KMS-11 (cell line): ENCODE measurements around the gene RNU6-9.

Experiments used
- H2AFZ ChIP-seq: fragments of 200-600 bp; sonication (generic); 2 replicates; pipeline ENCODE4 v1.6.1; 2016; ENCODE audit warnings: antibody characterized with exemption, mixed run types, low read depth
- H3K27ac ChIP-seq: fragments of 200-600 bp; sonication (generic); 2 replicates; pipeline ENCODE4 v1.6.1; 2016; ENCODE audit warnings: mild to moderate bottlenecking, mixed run types
- H3K27me3 ChIP-seq: fragments of 200-600 bp; sonication (generic); 2 replicates; pipeline ENCODE4 v1.6.1; 2017; ENCODE audit warnings: mild to moderate bottlenecking, low read depth, mixed run types, moderate library complexity; ENCODE audit not compliant: insufficient read depth
- H3K36me3 ChIP-seq: fragments of 200-600 bp; sonication (generic); 2 replicates; pipeline ENCODE4 v1.6.1; 2017; ENCODE audit warnings: mild to moderate bottlenecking, mixed run types; ENCODE audit not compliant: insufficient read depth
- H3K4me1 ChIP-seq: fragments of 200-600 bp; sonication (generic); 2 replicates; pipeline ENCODE4 v1.6.1; 2016; ENCODE audit warnings: mild to moderate bottlenecking, low read depth, mixed run types; ENCODE audit not compliant: poor library complexity, severe bottlenecking
- H3K4me2 ChIP-seq: fragments of 200-600 bp; sonication (generic); 2 replicates; pipeline ENCODE4 v1.7.0; 2016; ENCODE audit warnings: mild to moderate bottlenecking, mixed run types
- H3K4me3 ChIP-seq: fragments of 200-600 bp; sonication (generic); IDR thresholded peaks from 2 replicates; pipeline ENCODE4 v1.6.1; 2017; ENCODE audit warnings: low read depth, low read length, mixed read lengths; ENCODE audit not compliant: insufficient read depth
- H3K79me2 ChIP-seq: fragments of 200-600 bp; sonication (generic); 2 replicates; pipeline ENCODE4 v1.6.1; 2016; ENCODE audit warnings: low read depth, mixed run types; ENCODE audit not compliant: insufficient read depth
- H3K9ac ChIP-seq: fragments of 200-600 bp; sonication (generic); 2 replicates; pipeline ENCODE4 v1.6.1; 2016; ENCODE audit warnings: mild to moderate bottlenecking, mixed run types
- H4K20me1 ChIP-seq: fragments of 200-600 bp; sonication (generic); 2 replicates; pipeline ENCODE4 v1.6.1; 2016; ENCODE audit warnings: mild to moderate bottlenecking, mixed run types; ENCODE audit not compliant: insufficient read depth
- CTCF ChIP-seq: fragments of 200-600 bp; sonication (generic); conservative IDR thresholded peaks from 2 replicates; pipeline ENCODE4 v1.6.1; 2017; ENCODE audit warnings: low read depth, mild to moderate bottlenecking, antibody characterized with exemption, low read length, moderate library complexity, mixed read lengths

The RNU6-9 gene

GRCh38 chr19:881385-882071 lies 11.8 kb upstream of the RNU6-9 start:
- Histone ChIP-seq H2AFZ (no peak overlapping the region), H3K36me3 (no peaks in the 10 kb centered on the region), H3K27ac (no peak overlapping the region)

GRCh38 chr19:882871-883497 lies 10.3 kb upstream of the RNU6-9 start:
- Histone ChIP-seq H3K4me3 (no peak overlapping the region), H4K20me1 (no peaks in the 10 kb centered on the region), H3K27me3 (no peaks in the 10 kb centered on the region), H3K79me2 (no peaks in the 10 kb centered on the region), H3K4me1 (no peaks in the 10 kb centered on the region), H3K4me2 (no peak overlapping the region), H3K36me3 (no peaks in the 10 kb centered on the region), H3K9ac (no peak overlapping the region), H2AFZ (no peak overlapping the region), H3K27ac (no peak overlapping the region)
- no peak for TF ChIP-seq CTCF

More at GRCh38 chr19:881385-882071, 11.8 kb upstream of the RNU6-9 start:
- no peak overlapping the region for H3K9ac ChIP-seq
- H3K4me2 ChIP-seq: no peak overlapping the region
- H3K27me3 ChIP-seq: no peaks in the 10 kb centered on the region
- no peaks in the 10 kb centered on the region for H4K20me1 ChIP-seq
- H3K4me3 ChIP-seq: no peak overlapping the region
- H3K79me2 ChIP-seq: no peaks in the 10 kb centered on the region
- no peaks in the 10 kb centered on the region for H3K4me1 ChIP-seq
- no peak for TF ChIP-seq CTCF

GRCh38 chr19:883661-884211 lies 9.5 kb upstream of the RNU6-9 start:
- H3K36me3 ChIP-seq: no peaks in the 10 kb centered on the region

More at GRCh38 chr19:883661-884211, 9.5 kb upstream of the RNU6-9 start:
- Histone ChIP-seq H3K4me2 (no peak overlapping the region), H4K20me1 (no peaks in the 10 kb centered on the region), H3K9ac (no peak overlapping the region), H2AFZ (no peak overlapping the region), H3K79me2 (no peaks in the 10 kb centered on the region), H3K27me3 (no peaks in the 10 kb centered on the region), H3K27ac (no peak overlapping the region), H3K4me1 (no peaks in the 10 kb centered on the region), H3K4me3 (no peak overlapping the region)
- TF ChIP-seq CTCF: no peak
